ENCODE results near the gene PARD3.

PARD3 gene

DNA sequence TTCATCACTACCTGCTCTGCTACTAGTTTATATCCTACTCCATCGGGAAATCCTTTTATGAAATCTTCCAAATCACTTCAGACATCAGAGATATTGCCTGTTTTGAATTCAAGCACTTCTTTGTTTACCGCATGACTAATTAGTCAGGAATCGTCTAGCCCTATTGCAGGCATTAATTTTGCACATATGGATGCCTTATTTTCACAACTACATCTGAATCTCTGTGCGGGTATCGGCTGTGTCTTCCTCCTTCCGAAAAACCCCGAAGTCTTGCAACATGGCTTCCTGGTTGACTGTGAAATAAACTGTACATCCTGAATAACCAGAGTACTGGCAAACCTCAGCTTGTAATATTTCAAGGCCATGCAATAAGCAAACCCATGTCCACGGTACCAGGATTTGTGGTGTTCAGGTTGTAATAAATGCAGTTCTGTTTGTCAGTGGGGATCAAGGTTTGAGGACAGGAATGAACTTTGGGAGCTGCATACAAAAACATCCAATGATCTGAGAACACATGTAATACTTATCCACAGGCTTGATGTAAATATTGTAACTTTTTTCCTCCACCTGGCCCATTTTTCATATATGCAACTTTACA, 642.1 kb downstream of the PARD3 start:
- FAIRE-seq (no peak), DNase-seq (ENCODE audit: insufficient read length, low spot score) (no peak)
- TF ChIP-seq, protein P1, sequence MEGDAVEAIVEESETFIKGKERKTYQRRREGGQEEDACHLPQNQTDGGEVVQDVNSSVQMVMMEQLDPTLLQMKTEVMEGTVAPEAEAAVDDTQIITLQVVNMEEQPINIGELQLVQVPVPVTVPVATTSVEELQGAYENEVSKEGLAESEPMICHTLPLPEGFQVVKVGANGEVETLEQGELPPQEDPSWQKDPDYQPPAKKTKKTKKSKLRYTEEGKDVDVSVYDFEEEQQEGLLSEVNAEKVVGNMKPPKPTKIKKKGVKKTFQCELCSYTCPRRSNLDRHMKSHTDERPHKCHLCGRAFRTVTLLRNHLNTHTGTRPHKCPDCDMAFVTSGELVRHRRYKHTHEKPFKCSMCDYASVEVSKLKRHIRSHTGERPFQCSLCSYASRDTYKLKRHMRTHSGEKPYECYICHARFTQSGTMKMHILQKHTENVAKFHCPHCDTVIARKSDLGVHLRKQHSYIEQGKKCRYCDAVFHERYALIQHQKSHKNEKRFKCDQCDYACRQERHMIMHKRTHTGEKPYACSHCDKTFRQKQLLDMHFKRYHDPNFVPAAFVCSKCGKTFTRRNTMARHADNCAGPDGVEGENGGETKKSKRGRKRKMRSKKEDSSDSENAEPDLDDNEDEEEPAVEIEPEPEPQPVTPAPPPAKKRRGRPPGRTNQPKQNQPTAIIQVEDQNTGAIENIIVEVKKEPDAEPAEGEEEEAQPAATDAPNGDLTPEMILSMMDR (IDR thresholded peaks at IDR 0.05; ENCODE audit: insufficient read depth, missing control alignments): no peak

DNA sequence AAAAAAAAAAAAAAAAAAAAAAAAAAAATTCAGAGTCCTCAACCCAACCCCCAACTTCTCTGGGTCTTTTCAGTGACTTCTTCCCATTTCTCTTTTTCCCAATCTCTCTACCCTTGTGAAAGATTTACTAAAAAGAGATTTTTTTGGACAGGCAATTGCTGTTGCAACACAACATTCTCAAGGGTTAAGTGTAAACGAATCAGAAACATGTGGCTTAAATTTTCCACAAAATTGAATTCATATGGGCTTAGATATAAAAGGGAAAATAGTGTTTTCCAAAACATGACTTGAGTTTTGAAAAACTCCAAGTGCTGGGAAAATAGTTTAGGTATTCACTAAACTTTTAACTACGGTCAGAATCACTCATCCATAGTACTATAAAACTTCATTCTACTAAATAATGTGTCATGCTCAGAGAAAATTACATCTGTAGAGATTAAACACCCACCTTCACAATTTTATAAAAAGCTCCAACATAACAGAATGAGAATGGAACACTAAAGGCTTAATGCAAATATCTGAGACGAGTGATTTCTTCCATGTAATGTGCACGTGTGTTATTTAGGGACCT, 643.1 kb downstream of the PARD3 start:
- TF ChIP-seq, protein P1 (IDR thresholded peaks at IDR 0.05; ENCODE audit: insufficient read depth, missing control alignments): no peak
- no peak for DNase-seq (ENCODE audit: insufficient read length, low spot score)
- no peak for FAIRE-seq

DNA sequence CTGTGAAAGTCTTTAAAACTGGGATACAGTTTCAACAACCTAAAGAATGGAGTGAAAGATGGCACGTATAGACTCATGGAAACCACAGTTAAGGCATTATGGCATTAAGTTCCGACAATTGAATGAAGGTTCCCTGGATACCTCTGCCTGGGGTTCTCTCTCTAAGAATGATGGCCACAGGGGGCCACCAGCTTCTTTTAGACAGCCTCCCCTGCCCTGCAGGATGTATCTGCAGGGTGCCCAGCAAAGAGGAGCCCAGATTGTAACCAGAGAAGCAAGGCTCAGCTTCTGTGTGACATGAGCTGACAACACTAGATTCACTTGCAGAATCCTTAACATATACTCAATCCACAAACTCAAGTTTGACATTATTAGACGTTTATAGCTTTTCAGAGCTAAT, 645.4 kb downstream of the PARD3 start:
- TF ChIP-seq, protein P1 (IDR thresholded peaks at IDR 0.05; ENCODE audit: insufficient read depth, missing control alignments): no peak
- DNase-seq (ENCODE audit: insufficient read length, low spot score) (no peak), FAIRE-seq (no peak)

DNA sequence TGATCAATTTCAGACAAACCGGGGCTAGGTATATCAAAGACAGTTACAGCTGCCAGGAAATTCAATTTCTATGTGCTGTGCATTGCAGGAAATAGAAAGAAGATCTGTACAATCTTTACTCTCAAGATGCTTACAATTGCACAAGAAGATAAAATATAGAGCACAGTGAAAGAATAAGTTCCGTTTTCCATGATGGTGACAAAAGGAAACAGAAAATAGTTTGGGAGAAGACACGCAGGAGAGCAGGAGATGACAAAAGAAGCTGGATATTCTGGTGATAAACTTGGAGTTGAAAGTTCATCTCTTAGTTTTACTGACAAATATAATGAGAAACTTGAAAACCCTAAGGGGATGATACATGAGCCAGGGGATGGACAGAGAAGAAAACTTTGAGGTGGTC, 646.0 kb downstream of the PARD3 start:
- TF ChIP-seq, protein P1 (IDR thresholded peaks at IDR 0.05; ENCODE audit: insufficient read depth, missing control alignments): no peak
- DNase-seq (ENCODE audit: insufficient read length, low spot score) (no peak), FAIRE-seq (no peak)

DNA sequence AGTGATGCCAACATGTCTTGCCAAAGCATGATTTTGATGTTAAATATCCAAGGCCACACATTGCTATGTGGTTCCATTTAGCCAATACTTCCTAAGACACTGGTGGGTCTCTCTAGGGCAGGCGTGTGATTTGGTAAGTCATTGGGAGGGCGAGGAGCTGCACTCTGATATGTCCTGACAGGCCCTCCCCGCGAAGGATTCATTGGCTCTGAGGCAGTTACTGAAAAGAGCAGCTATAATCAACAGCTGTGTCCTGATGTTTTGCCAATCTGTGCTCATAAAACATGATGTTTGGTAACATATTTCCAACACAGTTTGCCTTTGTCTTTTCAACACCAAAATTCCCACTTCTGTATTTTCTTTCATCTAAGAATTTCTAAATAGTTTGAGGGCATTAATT, 646.7 kb downstream of the PARD3 start:
- FAIRE-seq: no peak
- DNase-seq (ENCODE audit: insufficient read length, low spot score): no peak
- TF ChIP-seq, protein P1 (IDR thresholded peaks at IDR 0.05; ENCODE audit: insufficient read depth, missing control alignments): no peak

DNA sequence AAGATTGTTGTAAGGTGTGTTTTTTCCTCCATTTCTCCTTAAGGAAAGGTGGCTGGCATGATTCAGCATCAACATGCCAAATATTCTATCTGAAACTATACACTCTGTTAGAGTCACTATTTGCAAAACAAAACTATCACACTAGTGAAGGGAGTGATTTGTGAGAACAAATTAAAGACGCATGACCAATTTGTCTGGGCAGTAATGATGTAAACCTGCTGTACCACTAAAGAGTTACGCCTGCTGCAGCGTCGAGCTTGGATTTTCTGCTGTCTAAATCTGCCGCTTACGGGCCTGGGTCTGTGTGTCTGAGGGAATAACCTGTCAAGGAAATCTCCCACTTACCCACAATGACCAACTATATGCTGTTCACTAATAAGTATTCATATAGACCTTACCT, 648.3 kb downstream of the PARD3 start:
- FAIRE-seq: no peak
- no peak for DNase-seq (ENCODE audit: insufficient read length, low spot score)
- TF ChIP-seq, protein P1 (IDR thresholded peaks at IDR 0.05; ENCODE audit: insufficient read depth, missing control alignments): no peak

DNA sequence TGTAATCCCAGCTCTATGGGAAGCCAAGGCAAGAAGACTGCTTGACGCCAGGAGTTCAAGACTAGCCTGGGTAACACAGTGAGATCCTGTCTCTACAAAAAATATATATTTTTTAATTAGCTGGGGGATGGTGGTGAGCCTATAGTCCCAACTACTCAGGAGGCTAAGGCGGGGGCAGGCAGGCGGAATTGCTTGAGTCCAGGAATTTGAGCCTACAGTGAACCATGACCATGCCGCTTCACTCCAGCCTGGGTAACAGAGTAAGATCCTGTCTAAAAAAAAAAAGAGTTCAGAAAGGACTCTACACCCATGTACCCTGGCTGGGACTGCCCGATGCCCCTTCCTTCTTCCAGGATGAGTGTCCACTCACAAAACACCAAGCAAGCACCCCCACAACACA, 648.7 kb downstream of the PARD3 start:
- no peak for FAIRE-seq
- no peak for DNase-seq (ENCODE audit: insufficient read length, low spot score)
- TF ChIP-seq, protein P1 (IDR thresholded peaks at IDR 0.05; ENCODE audit: insufficient read depth, missing control alignments): no peak

Data from D721Med (cell line).